ENCODE results near the gene SPO11.

SPO11 gene

DNA sequence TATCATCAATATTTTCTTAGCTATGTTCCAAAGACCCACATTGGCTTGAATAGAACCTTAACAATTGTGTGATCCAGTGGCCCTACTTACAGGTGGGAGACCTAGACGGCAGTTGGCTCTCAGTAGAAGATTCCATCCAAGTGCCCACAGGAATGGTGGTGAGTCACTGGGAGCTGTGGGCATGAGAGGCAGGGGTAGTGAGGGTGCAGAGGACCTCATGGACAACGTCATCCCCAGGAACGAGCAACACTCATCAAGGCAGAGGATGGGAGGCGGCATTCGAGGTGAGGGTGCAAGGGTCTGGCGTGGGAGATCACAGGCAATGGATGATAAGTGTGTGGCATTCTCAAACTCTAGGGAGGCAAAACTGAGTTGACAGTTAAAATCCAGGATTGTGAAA is 17.5 kb upstream of the SPO11 start:
- DNase-seq, result no peak

DNA sequence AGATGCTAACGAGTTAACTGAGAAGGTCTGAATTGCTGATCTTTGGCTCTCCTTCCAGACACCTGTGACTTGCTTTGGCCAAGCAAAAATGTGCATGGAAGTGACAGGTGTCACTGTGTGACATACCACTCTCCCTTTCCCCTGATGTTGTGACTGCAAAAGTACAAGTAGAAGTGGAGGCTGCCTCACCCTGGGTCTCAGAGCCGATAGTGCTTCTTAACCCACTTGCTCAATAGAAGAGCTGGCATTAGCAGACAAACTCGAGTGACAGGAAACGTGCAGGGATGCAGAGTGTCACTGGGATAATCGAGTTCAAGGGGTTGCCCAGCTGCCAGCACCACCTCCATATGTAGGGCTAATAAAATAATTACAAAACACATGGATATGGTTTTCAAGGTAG is 16.4 kb upstream of the SPO11 start:
- no peak for DNase-seq

GRCh38 chr20:57313951-57314350 is 15.7 kb upstream of the SPO11 start:
- DNase-seq, result no peak

- DNase-seq, result no peak
These were observed 14.3 kb upstream of the SPO11 start for GRCh38 chr20:57315083-57315975.

GRCh38 chr20:57315976-57316480 is 13.6 kb upstream of the SPO11 start:
- no peak for DNase-seq

- DNase-seq, result no peak
These were observed 12.8 kb upstream of the SPO11 start for GRCh38 chr20:57316795-57317201.

- DNase-seq, result no peak
These were observed 12.3 kb upstream of the SPO11 start for GRCh38 chr20:57317316-57317788.

DNA sequence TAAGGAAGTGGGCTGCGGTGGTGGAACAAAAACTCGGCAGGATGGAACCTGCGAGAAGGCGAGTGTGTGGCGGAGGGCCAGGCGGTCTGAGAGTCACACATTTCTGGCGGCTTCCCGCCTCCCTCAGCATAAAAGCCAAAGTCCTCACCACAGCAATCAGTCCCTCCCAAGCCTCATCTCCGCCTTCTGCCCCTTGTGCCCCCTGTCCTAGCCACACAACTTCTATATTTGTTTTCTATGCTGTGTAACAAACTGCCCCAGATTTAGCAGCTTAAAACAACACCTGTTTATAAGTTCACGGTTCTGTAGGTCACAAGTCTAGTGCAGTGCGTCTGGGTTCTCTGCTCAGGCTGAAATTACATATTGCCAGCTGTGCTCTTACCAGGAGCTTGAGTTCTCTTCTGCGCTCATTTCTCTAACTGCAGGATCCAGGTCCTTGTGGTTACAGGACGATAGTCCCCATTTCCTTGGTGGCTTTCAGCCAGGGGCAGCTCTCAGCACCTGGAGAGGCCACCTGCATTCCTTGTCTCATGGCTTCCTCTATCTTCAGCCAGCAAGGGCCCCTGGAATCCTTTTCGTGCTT is 11.7 kb upstream of the SPO11 start:
- no peak for DNase-seq

GRCh38 chr20:57319584-57319983 is 10.0 kb upstream of the SPO11 start:
- DNase-seq, result no peak

- no peak for DNase-seq
These were observed 9.2 kb upstream of the SPO11 start for GRCh38 chr20:57320358-57320757.

- no peak for DNase-seq
These were observed 8.5 kb upstream of the SPO11 start for GRCh38 chr20:57321142-57321541.

DNA sequence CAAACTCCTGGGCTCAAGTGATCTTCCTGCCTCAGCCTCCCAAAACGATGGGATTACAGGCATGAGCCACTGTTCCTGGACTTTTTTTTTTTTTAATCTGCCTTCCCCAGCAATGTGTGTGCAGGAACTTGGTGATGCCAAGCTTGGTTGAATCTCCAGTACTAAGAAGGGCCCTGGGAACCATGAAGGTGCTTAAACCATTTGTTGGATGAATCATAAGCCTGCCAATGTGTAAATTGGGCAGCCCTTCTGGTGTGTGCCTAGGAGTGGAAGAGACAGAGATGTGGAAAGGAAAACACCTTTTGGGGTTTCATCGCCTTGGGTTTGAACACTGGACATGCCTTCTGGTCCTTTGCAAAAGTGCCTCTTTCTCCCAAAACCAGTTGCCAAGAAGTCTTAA is 7.1 kb upstream of the SPO11 start:
- no peak for DNase-seq

- peak; percentile 49 for DNase-seq
These were observed 6.6 kb upstream of the SPO11 start for GRCh38 chr20:57323034-57323433.

- DNase-seq, result no peak
These were observed 3.8 kb upstream of the SPO11 start for GRCh38 chr20:57325632-57326356.

- DNase-seq, result no peak
These were observed 2.7 kb upstream of the SPO11 start for GRCh38 chr20:57326667-57327455.

- DNase-seq, result no peak
These were observed 1.8 kb upstream of the SPO11 start for GRCh38 chr20:57327820-57328219.

GRCh38 chr20:57330998-57331397 is 1.4 kb downstream of the SPO11 start:
- no peak for DNase-seq

DNA sequence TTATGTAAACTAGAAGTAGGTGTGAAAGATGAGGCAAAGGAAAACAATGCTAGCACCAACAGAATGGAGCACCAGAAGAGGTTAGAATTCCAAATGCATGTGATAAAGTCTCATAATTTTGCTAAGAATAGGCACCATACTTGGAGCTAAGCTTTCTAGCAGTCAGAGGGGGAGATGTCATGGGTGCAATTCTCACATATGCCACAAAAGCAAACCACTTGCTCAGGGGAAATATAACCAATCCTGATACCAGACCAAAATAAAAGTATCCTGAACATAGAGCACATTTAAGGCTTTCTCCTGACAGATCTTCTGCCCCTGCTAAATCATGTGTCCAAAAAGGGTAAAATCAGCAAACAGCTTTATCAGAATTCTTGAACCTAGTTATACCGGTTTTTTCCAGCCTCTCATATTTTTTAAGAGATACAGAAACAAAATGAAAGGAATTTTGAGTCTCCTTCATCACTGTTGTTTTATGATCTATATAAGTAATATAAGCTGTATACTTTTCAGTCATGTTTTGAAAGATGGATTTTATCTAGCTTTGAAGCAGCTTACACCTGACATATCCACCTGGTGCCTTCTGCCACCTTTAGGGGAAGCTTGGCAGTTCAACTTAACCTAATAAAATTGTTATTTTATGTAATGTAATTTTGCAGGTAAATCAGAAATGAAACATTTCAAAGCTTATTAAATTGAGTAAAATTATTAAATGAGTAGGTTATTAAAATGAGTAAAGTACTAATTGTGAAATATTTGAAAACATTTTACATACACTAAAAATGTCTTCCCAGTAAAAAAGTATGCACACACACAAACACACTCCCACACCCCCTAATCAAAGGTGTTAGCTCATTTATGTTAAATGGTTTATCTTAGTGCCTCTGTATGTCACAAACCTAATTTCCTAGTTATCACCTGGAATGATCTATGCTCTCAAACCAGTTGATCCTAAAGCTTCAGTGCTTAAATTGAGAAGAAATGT is 2.8 kb downstream of the SPO11 start:
- DNase-seq, result no peak

- DNase-seq, result no peak
These were observed 5.8 kb downstream of the SPO11 start for GRCh38 chr20:57335392-57335791.

DNA sequence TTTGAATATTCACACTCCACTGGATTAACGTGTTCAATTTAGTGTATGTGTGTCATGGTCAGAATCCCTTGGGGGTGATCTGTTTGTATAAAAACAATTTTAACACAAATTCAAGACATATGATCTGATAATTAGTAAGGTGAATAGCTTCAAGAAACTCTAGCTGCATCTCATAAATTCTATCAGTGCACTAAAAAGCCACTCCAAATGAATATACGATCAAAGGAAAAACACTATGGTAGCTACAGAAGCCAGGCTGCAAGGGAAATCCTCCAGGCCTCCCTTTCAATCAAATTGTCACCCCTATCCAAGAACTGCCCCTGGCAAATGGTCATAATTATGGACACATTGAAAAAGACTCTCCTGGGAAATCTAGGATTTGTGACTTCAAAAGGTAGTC is 12.1 kb downstream of the SPO11 start:
- no peak for DNase-seq

DNA sequence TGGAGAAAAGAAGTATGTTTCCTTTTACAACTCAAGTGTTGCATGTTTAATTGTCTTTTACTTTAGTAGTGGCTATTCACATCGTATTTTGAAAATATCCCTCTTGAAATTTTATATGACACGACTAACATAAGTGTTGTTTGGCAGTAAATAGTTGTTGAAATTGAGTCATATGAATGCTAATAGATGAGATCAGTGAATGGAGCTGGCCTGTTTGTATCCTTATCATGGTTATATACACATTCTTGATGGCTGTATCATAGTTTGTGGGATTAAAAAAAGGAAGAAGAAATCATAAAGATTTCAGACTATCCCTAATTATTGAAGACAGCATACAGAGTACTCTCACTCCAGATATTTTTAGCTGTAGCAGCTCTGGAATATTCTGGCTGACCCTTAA is 13.2 kb downstream of the SPO11 start:
- DNase-seq, result no peak
